ENCODE measurements around the gene NMD3.
"Not testable (repeated sequence)": the region's sequence is repeated elsewhere in the genome, so short reads cannot be mapped to it uniquely, and the experiment has no call there.

- TF ChIP-seq CTCF (IDR thresholded peaks at IDR 0.05); TCF7 (CRISPR knock-in tag; IDR thresholded peaks at IDR 0.05; ENCODE audit: low read depth); IRF2 (CRISPR knock-in tag; IDR thresholded peaks at IDR 0.05; ENCODE audit: borderline replicate concordance, low read depth); NFE2L1 (CRISPR knock-in tag; IDR thresholded peaks at IDR 0.05); NFATC4 (CRISPR knock-in tag; IDR thresholded peaks at IDR 0.05); TEAD4 (CRISPR knock-in tag; IDR thresholded peaks at IDR 0.05); NFYB (CRISPR knock-in tag; conservative IDR thresholded peaks at IDR 0.05; ENCODE audit: low read depth); CREM (CRISPR knock-in tag; IDR thresholded peaks at IDR 0.05); ZNF121 (CRISPR knock-in tag; IDR thresholded peaks at IDR 0.05): not testable (repeated sequence)
- TF ChIP-seq, protein P1, sequence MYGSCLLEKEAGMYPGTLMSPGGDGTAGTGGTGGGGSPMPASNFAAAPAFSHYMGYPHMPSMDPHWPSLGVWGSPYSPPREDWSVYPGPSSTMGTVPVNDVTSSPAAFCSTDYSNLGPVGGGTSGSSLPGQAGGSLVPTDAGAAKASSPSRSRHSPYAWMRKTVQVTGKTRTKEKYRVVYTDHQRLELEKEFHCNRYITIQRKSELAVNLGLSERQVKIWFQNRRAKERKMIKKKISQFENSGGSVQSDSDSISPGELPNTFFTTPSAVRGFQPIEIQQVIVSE (CRISPR knock-in tag; IDR thresholded peaks at IDR 0.05; ENCODE audit: borderline replicate concordance): not testable (repeated sequence)
- TF ChIP-seq, protein P2, sequence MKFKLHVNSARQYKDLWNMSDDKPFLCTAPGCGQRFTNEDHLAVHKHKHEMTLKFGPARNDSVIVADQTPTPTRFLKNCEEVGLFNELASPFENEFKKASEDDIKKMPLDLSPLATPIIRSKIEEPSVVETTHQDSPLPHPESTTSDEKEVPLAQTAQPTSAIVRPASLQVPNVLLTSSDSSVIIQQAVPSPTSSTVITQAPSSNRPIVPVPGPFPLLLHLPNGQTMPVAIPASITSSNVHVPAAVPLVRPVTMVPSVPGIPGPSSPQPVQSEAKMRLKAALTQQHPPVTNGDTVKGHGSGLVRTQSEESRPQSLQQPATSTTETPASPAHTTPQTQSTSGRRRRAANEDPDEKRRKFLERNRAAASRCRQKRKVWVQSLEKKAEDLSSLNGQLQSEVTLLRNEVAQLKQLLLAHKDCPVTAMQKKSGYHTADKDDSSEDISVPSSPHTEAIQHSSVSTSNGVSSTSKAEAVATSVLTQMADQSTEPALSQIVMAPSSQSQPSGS (CRISPR knock-in tag; IDR thresholded peaks at IDR 0.05; ENCODE audit: borderline replicate concordance, low read depth): not testable (repeated sequence)
- TF ChIP-seq, protein P3, sequence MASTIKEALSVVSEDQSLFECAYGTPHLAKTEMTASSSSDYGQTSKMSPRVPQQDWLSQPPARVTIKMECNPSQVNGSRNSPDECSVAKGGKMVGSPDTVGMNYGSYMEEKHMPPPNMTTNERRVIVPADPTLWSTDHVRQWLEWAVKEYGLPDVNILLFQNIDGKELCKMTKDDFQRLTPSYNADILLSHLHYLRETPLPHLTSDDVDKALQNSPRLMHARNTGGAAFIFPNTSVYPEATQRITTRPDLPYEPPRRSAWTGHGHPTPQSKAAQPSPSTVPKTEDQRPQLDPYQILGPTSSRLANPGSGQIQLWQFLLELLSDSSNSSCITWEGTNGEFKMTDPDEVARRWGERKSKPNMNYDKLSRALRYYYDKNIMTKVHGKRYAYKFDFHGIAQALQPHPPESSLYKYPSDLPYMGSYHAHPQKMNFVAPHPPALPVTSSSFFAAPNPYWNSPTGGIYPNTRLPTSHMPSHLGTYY (CRISPR knock-in tag; IDR thresholded peaks at IDR 0.05): not testable (repeated sequence)
- TF ChIP-seq, protein P4, sequence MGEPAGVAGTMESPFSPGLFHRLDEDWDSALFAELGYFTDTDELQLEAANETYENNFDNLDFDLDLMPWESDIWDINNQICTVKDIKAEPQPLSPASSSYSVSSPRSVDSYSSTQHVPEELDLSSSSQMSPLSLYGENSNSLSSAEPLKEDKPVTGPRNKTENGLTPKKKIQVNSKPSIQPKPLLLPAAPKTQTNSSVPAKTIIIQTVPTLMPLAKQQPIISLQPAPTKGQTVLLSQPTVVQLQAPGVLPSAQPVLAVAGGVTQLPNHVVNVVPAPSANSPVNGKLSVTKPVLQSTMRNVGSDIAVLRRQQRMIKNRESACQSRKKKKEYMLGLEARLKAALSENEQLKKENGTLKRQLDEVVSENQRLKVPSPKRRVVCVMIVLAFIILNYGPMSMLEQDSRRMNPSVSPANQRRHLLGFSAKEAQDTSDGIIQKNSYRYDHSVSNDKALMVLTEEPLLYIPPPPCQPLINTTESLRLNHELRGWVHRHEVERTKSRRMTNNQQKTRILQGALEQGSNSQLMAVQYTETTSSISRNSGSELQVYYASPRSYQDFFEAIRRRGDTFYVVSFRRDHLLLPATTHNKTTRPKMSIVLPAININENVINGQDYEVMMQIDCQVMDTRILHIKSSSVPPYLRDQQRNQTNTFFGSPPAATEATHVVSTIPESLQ (CRISPR knock-in tag; IDR thresholded peaks at IDR 0.05): not testable (repeated sequence)
- TF ChIP-seq, protein P5, sequence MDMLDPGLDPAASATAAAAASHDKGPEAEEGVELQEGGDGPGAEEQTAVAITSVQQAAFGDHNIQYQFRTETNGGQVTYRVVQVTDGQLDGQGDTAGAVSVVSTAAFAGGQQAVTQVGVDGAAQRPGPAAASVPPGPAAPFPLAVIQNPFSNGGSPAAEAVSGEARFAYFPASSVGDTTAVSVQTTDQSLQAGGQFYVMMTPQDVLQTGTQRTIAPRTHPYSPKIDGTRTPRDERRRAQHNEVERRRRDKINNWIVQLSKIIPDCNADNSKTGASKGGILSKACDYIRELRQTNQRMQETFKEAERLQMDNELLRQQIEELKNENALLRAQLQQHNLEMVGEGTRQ (CRISPR knock-in tag; IDR thresholded peaks at IDR 0.05): not testable (repeated sequence)
Measured at GRCh38 chr3:161181371-161181770, 39.7 kb upstream of the NMD3 start.
